ENCODE results near the gene CADM4.

The CADM4 gene

GRCh38 chr19:43658494-43658893, 18.8 kb upstream of the CADM4 start:
- Histone ChIP-seq H3K9ac (ENCODE audit: low read depth, low read length) (no peak overlapping the region), H3K4me2 (ENCODE audit: insufficient read depth, low read length) (no peak overlapping the region), H4K20me1 (ENCODE audit: insufficient read depth, low read length) (no peaks in the 10 kb centered on the region; the same call in 1 of the 2 replicates), H3K27me3 (ENCODE audit: insufficient read depth, low read length, poor library complexity) (no peaks in the 10 kb centered on the region), H3K4me3 (ENCODE audit: low read depth in 1 of 2, low read length in 2 of 2) (no peak overlapping the region), H3K36me3 (ENCODE audit: insufficient read depth, low read length) (peaks cover 23% of the 10 kb centered on the region), H2AFZ (ENCODE audit: low read depth, low read length) (no peak overlapping the region), H3K4me1 (ENCODE audit: insufficient read depth, low read length) (no peaks in the 10 kb centered on the region), H3K79me2 (ENCODE audit: insufficient read depth, low read length) (no peaks in the 10 kb centered on the region), H3K27ac (ENCODE audit: low read length) (no peak overlapping the region), H3K9me3 (ENCODE audit: insufficient read depth, low read length, severe bottlenecking) (no peaks in the 10 kb centered on the region)
- ATAC-seq (ENCODE audit: insufficient read depth, low read depth) (no peak), DNase-seq (no peak)
- TF ChIP-seq EZH2 (IDR thresholded peaks at IDR 0.05; ENCODE audit: borderline replicate concordance, low read depth, low read length, severe bottlenecking), result no peak
- no peak for TF ChIP-seq CTCF (IDR thresholded peaks at IDR 0.05; ENCODE audit: borderline replicate concordance, extremely low read depth, low read length, poor library complexity, severe bottlenecking)

GRCh38 chr19:43658001-43658400, 18.4 kb upstream of the CADM4 start:
- H3K27me3 ChIP-seq (ENCODE audit: insufficient read depth, low read length, poor library complexity), result no peaks in the 10 kb centered on the region
- H3K4me3 ChIP-seq (ENCODE audit: low read depth in 1 of 2, low read length in 2 of 2), result no peak overlapping the region
- DNase-seq (no peak), ATAC-seq (ENCODE audit: insufficient read depth, low read depth) (no peak)
- no peak overlapping the region for H3K27ac ChIP-seq (ENCODE audit: low read length)
- no peaks in the 10 kb centered on the region for H3K9me3 ChIP-seq (ENCODE audit: insufficient read depth, low read length, severe bottlenecking)
- TF ChIP-seq EZH2 (IDR thresholded peaks at IDR 0.05; ENCODE audit: borderline replicate concordance, low read depth, low read length, severe bottlenecking) (no peak), CTCF (IDR thresholded peaks at IDR 0.05; ENCODE audit: borderline replicate concordance, extremely low read depth, low read length, poor library complexity, severe bottlenecking) (no peak)
- no peaks in the 10 kb centered on the region for H3K79me2 ChIP-seq (ENCODE audit: insufficient read depth, low read length)
- peaks cover 26% of the 10 kb centered on the region for H3K36me3 ChIP-seq (ENCODE audit: insufficient read depth, low read length)
- no peaks in the 10 kb centered on the region; the same call in 1 of the 2 replicates for H4K20me1 ChIP-seq (ENCODE audit: insufficient read depth, low read length)
- no peaks in the 10 kb centered on the region for H3K4me1 ChIP-seq (ENCODE audit: insufficient read depth, low read length)
- H3K4me2 ChIP-seq (ENCODE audit: insufficient read depth, low read length), result no peak overlapping the region
- no peak overlapping the region for H2AFZ ChIP-seq (ENCODE audit: low read depth, low read length)
- no peak overlapping the region for H3K9ac ChIP-seq (ENCODE audit: low read depth, low read length)

GRCh38 chr19:43656436-43656835, 16.8 kb upstream of the CADM4 start:
- Histone ChIP-seq H3K36me3 (ENCODE audit: insufficient read depth, low read length) (peaks cover 37% of the 10 kb centered on the region), H3K27me3 (ENCODE audit: insufficient read depth, low read length, poor library complexity) (no peaks in the 10 kb centered on the region), H3K27ac (ENCODE audit: low read length) (no peak overlapping the region), H3K9me3 (ENCODE audit: insufficient read depth, low read length, severe bottlenecking) (no peaks in the 10 kb centered on the region), H3K4me1 (ENCODE audit: insufficient read depth, low read length) (no peaks in the 10 kb centered on the region), H3K9ac (ENCODE audit: low read depth, low read length) (no peak overlapping the region), H4K20me1 (ENCODE audit: insufficient read depth, low read length) (no peaks in the 10 kb centered on the region; the same call in 1 of the 2 replicates), H2AFZ (ENCODE audit: low read depth, low read length) (no peak overlapping the region), H3K4me3 (ENCODE audit: low read depth in 1 of 2, low read length in 2 of 2) (no peak overlapping the region), H3K4me2 (ENCODE audit: insufficient read depth, low read length) (no peak overlapping the region), H3K79me2 (ENCODE audit: insufficient read depth, low read length) (no peaks in the 10 kb centered on the region)
- TF ChIP-seq EZH2 (IDR thresholded peaks at IDR 0.05; ENCODE audit: borderline replicate concordance, low read depth, low read length, severe bottlenecking), result no peak
- no peak for TF ChIP-seq CTCF (IDR thresholded peaks at IDR 0.05; ENCODE audit: borderline replicate concordance, extremely low read depth, low read length, poor library complexity, severe bottlenecking)
- DNase-seq (no peak), ATAC-seq (ENCODE audit: insufficient read depth, low read depth) (no peak)

- Histone ChIP-seq H3K27ac (ENCODE audit: low read length) (no peak overlapping the region), H3K4me2 (ENCODE audit: insufficient read depth, low read length) (no peak overlapping the region), H4K20me1 (ENCODE audit: insufficient read depth, low read length) (no peaks in the 10 kb centered on the region; the same call in 1 of the 2 replicates), H3K27me3 (ENCODE audit: insufficient read depth, low read length, poor library complexity) (no peaks in the 10 kb centered on the region), H3K79me2 (ENCODE audit: insufficient read depth, low read length) (no peaks in the 10 kb centered on the region), H3K4me3 (ENCODE audit: low read depth in 1 of 2, low read length in 2 of 2) (no peak overlapping the region), H3K36me3 (ENCODE audit: insufficient read depth, low read length) (peaks cover 47% of the 10 kb centered on the region), H3K4me1 (ENCODE audit: insufficient read depth, low read length) (no peaks in the 10 kb centered on the region), H3K9me3 (ENCODE audit: insufficient read depth, low read length, severe bottlenecking) (no peaks in the 10 kb centered on the region), H2AFZ (ENCODE audit: low read depth, low read length) (no peak overlapping the region), H3K9ac (ENCODE audit: low read depth, low read length) (no peak overlapping the region)
- no peak for DNase-seq
- ATAC-seq (ENCODE audit: insufficient read depth, low read depth), result no peak
- no peak for TF ChIP-seq EZH2 (IDR thresholded peaks at IDR 0.05; ENCODE audit: borderline replicate concordance, low read depth, low read length, severe bottlenecking)
- TF ChIP-seq CTCF (IDR thresholded peaks at IDR 0.05; ENCODE audit: borderline replicate concordance, extremely low read depth, low read length, poor library complexity, severe bottlenecking), result no peak
Measured at GRCh38 chr19:43652546-43652874, 12.9 kb upstream of the CADM4 start.
